DMS53 (cell line): ENCODE measurements around the gene SLC4A1AP.

ENCODE experiments used
- DNase-seq: peaks from one replicate; lab custom pipeline; 2025; lab: John Stamatoyannopoulos, UW

The SLC4A1AP gene

GRCh38 chr2:27702302-27702701 is 38.6 kb downstream of the SLC4A1AP start:
- DNase-seq, result no peak

GRCh38 chr2:27703638-27704341 is 40.1 kb downstream of the SLC4A1AP start:
- peak; percentile 83 for DNase-seq

- no peak for DNase-seq
Observed at GRCh38 chr2:27704342-27704876, 40.7 kb downstream of the SLC4A1AP start.

GRCh38 chr2:27705851-27706622 is 42.3 kb downstream of the SLC4A1AP start:
- peak; percentile 82 for DNase-seq

GRCh38 chr2:27707462-27708256 is 44.0 kb downstream of the SLC4A1AP start:
- DNase-seq, result no peak

GRCh38 chr2:27708257-27708654 is 44.6 kb downstream of the SLC4A1AP start:
- no peak for DNase-seq

GRCh38 chr2:27708666-27709065 is 45.0 kb downstream of the SLC4A1AP start:
- no peak for DNase-seq

- DNase-seq, result no peak
Observed at GRCh38 chr2:27709326-27709725, 45.6 kb downstream of the SLC4A1AP start.

- no peak for DNase-seq
Observed at GRCh38 chr2:27709960-27710575, 46.4 kb downstream of the SLC4A1AP start.

GRCh38 chr2:27710640-27711430 is 47.1 kb downstream of the SLC4A1AP start:
- DNase-seq, result no peak

GRCh38 chr2:27711804-27712203 is 48.1 kb downstream of the SLC4A1AP start:
- no peak for DNase-seq

GRCh38 chr2:27712522-27712921 is 48.8 kb downstream of the SLC4A1AP start:
- DNase-seq, result no peak

- no peak for DNase-seq
Observed at GRCh38 chr2:27713201-27713600, 49.5 kb downstream of the SLC4A1AP start.

- no peak for DNase-seq
Observed at GRCh38 chr2:27714053-27714452, 50.4 kb downstream of the SLC4A1AP start.

- DNase-seq, result no peak
Observed at GRCh38 chr2:27714851-27715291, 51.2 kb downstream of the SLC4A1AP start.

- peak; percentile 55 for DNase-seq
Observed at GRCh38 chr2:27715318-27716210, 51.9 kb downstream of the SLC4A1AP start.

GRCh38 chr2:27716301-27717069 is 52.8 kb downstream of the SLC4A1AP start:
- no peak for DNase-seq

GRCh38 chr2:27717070-27717795 is 53.5 kb downstream of the SLC4A1AP start:
- no peak for DNase-seq
